BJ (cell line): ENCODE measurements around the gene PLEKHA7. TPM values are rescaled to one million over a fixed set of nuclear protein-coding genes. Genes with fewer than 3 reads are reported as not detected.

Experiments used
- CTCF ChIA-PET: fragments of 350-600 bp; formaldehyde crosslinking; extraction: SDS; loops from one replicate; lab custom pipeline; 2021; ENCODE audit warnings: antibody characterized with exemption, inconsistent platforms; lab: Yijun Ruan, JAX
- POLR2A ChIA-PET: fragments of 300-600 bp; sonication (Branson Sonifier 250); formaldehyde crosslinking; extraction: SDS; loops from one replicate; lab custom pipeline; 2021; ENCODE audit warnings: antibody characterized with exemption; lab: Charles Lee
- DNase-seq: peaks from one replicate; pipeline ENCODE4 v3.0.0-alpha.2; 2011; ENCODE audit warnings: low read depth
- H3K27me3 ChIP-seq: 2 replicates; pipeline ENCODE4 v1.6.0; 2011; ENCODE audit warnings: low read length; ENCODE audit not compliant: control insufficient read depth, insufficient read depth
- H3K36me3 ChIP-seq: 2 replicates; pipeline ENCODE4 v1.5.1; 2011; ENCODE audit warnings: low read length; ENCODE audit not compliant: control insufficient read depth, insufficient read depth
- H3K4me3 ChIP-seq: 2 replicates; pipeline ENCODE4 v1.5.1; 2011; ENCODE audit warnings: low read depth, mild to moderate bottlenecking, control low read depth, low read length
- polyA plus RNA-seq: library from polyadenylated mRNA; depleted of rRNA; stranded (reverse); fragments of >200 nt; gene quantifications from 2 replicates; pipeline ENCODE4 v1.2.3, GENCODE V29; 2011
- TF ChIP-seq, protein P1 (sequence below): IDR thresholded peaks from 2 replicates; pipeline ENCODE4 v1.5.1; 2011; ENCODE audit warnings: low read depth, mild to moderate bottlenecking, control low read depth, inconsistent platforms, low read length, moderate library complexity; ENCODE audit not compliant: insufficient read depth

The PLEKHA7 gene
- polyA plus RNA-seq, 1 experiment = 0.04 TPM

- Histone ChIP-seq H3K4me3 (no peak overlapping the region), H3K36me3 (no peaks in the 10 kb centered on the region), H3K27me3 (peaks cover 10% of the 10 kb centered on the region)
- CTCF ChIA-PET = interaction anchor here (3.6 kb wide), 1 partner anchor 11 kb away, joined by 41 read pairs; no protein-coding TSS in a partner anchor
- POLR2A ChIA-PET = no interaction called here
- TF ChIP-seq, protein P1, sequence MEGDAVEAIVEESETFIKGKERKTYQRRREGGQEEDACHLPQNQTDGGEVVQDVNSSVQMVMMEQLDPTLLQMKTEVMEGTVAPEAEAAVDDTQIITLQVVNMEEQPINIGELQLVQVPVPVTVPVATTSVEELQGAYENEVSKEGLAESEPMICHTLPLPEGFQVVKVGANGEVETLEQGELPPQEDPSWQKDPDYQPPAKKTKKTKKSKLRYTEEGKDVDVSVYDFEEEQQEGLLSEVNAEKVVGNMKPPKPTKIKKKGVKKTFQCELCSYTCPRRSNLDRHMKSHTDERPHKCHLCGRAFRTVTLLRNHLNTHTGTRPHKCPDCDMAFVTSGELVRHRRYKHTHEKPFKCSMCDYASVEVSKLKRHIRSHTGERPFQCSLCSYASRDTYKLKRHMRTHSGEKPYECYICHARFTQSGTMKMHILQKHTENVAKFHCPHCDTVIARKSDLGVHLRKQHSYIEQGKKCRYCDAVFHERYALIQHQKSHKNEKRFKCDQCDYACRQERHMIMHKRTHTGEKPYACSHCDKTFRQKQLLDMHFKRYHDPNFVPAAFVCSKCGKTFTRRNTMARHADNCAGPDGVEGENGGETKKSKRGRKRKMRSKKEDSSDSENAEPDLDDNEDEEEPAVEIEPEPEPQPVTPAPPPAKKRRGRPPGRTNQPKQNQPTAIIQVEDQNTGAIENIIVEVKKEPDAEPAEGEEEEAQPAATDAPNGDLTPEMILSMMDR = no peak
- DNase-seq = no peak
These were observed 239.1 kb downstream of the PLEKHA7 start for GRCh38 chr11:16774936-16775613.

- ChIA-PET POLR2A (no interaction called here), CTCF (interaction anchor here (3.6 kb wide), 1 partner anchor 12 kb away, joined by 41 read pairs; no protein-coding TSS in a partner anchor)
- H3K27me3 ChIP-seq = peaks cover 11% of the 10 kb centered on the region
- H3K4me3 ChIP-seq = no peak overlapping the region
- no peaks in the 10 kb centered on the region for H3K36me3 ChIP-seq
- DNase-seq = no peak
- TF ChIP-seq, protein P1 = no peak
These were observed 240.0 kb downstream of the PLEKHA7 start for GRCh38 chr11:16773981-16774935.

- DNase-seq = no peak
- Histone ChIP-seq H3K36me3 (no peaks in the 10 kb centered on the region), H3K4me3 (no peak overlapping the region), H3K27me3 (peaks cover 18% of the 10 kb centered on the region)
- TF ChIP-seq, protein P1 = no peak
- CTCF ChIA-PET = interaction anchor here (3.6 kb wide), 1 partner anchor 14 kb away, joined by 41 read pairs; no protein-coding TSS in a partner anchor
- POLR2A ChIA-PET = no interaction called here
These were observed 242.1 kb downstream of the PLEKHA7 start for GRCh38 chr11:16772141-16772512.

DNA sequence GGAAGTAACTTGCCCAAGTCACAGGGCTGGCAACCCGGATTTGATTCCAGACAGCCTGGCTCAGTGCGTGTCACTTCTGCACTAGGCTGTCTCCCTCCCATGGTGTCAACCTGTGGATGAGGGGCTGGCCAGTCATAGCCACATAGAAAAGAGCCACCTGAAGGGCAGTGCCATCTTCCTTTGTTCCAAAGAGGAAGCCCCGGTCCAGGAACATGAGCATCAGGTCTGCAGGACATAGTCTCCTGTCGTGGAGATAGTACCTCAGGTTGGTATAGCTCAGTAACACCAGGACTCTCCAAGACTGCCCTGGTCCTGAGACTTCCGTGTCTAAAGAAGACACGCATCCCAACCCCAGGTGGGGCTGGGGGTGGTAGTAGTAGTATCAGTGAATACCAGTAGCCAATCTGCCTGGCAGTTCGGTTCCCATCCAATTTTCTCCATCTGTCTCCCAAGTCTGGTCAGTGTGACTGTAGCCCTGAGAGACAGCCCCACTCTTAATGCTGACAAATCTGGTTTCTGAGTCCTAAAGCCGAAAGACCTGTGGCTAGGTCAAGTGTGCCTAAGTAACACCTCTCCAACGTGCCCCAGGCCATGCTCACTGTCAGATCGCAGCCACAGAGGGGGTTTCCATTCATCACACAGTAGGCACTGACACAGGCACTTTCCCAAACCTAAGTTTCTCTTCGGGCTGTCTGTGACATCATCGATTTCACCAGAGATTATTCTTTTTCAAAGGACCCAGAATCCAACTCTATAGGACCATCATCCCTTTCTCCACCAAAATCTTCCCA lies 242.7 kb downstream of the PLEKHA7 start:
- ChIA-PET POLR2A (no interaction called here), CTCF (interaction anchor here (1.6 to 3.6 kb wide), 2 partner anchors 15 to 22 kb away, joined by 4 to 41 read pairs; no protein-coding TSS in a partner anchor)
- Histone ChIP-seq H3K36me3 (no peaks in the 10 kb centered on the region), H3K27me3 (peaks cover 18% of the 10 kb centered on the region), H3K4me3 (no peak overlapping the region)
- TF ChIP-seq, protein P1 = no peak
- no peak for DNase-seq
